Fibroblast of the aortic adventitia (primary cell): ENCODE measurements around the gene TK2. TPM values are rescaled to one million over a fixed set of nuclear protein-coding genes. Genes with fewer than 3 reads are reported as not detected.

Experiments
- DNase-seq: peaks from one replicate; pipeline ENCODE4 v3.0.0-alpha.2; 2010; ENCODE audit warnings: low read depth
- H3K4me3 ChIP-seq: 2 replicates; pipeline ENCODE4 v1.5.1; 2011; ENCODE audit warnings: low read depth, mild to moderate bottlenecking, control low read depth, low read length, moderate library complexity
- CTCF ChIP-seq: IDR thresholded peaks from 2 replicates; pipeline ENCODE4 v1.5.1; 2011; ENCODE audit warnings: mild to moderate bottlenecking, low read length, control low read depth, inconsistent platforms; ENCODE audit not compliant: insufficient read depth
- total RNA-seq: library from RNA; depleted of rRNA; stranded (reverse); fragments of >200 nt; gene quantifications from 2 replicates; pipeline ENCODE4 v1.2.3, GENCODE V29; 2012; ENCODE audit warnings: low replicate concordance

TK2 gene
- total RNA-seq, 1 donor: 58.8 TPM

GRCh38 chr16:66528294-66528693 is 21.6 kb downstream of the TK2 start:
- TF ChIP-seq CTCF: no peak
- H3K4me3 ChIP-seq: no peak overlapping the region
- DNase-seq: no peak

DNA sequence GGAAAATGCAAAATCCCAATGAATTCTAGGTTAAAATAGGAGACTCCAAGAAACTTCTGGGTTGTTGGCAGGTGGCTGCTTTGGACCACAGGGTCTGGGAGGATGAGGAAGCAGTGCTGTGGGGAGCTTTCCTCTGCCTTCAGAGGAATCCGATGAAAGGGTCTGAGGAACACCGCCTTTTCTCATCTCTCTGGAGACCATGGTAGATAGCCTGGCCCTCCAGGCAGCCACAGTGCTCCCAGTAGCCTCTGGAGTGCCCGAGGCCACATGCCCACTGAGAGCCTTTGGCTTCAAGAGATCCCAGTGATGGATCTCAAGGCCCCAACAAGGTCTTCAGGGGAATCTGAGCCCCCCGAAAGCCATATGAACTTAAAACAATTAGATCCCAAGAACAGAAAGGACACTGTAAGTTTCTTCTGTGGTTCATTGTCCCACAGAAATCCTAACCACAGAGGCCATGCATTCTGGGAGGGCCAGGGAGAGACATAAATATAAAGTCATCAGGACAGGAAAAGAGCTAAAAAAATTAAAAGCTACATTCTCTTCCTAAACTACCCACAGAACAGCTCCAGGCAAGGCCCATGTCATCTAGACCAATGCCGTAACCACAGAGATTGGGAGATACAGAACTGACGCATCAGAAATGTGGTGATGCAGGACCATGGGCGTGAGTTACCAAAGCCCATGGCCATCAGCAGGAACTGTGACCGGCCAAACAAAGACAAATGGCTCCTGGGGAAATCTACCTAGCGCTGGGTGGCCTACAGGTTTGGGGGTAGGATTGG is 24.3 kb downstream of the TK2 start:
- TF ChIP-seq CTCF: no peak
- no peak for DNase-seq
- no peak overlapping the region for H3K4me3 ChIP-seq

GRCh38 chr16:66524601-66525164 is 25.2 kb downstream of the TK2 start:
- H3K4me3 ChIP-seq: no peak overlapping the region
- no peak for DNase-seq
- TF ChIP-seq CTCF: no peak

DNA sequence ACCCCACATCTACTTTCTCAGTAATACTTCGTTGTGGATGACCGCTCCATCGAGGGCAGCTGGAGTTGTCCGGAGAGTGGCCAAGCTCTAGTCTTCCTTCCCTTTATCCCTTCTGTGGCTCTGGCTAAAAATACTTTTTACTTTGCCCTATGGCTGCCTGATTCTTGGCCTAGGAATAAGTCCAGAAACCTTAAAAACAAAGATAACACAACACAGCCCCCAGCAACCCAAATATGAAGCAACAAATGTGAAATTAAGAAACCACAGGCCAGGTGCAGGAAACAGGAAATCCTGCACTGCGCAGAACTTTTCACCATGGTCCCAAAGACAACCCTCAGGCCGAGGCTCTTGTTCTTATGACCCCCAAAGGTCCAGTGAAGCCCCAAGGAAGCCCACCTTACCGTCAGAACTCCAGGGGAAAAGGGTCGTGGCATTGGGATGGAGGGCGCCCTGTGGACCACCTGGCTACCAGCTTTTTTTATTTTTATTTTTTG is 26.0 kb downstream of the TK2 start:
- no peak for DNase-seq
- no peak for TF ChIP-seq CTCF
- no peak overlapping the region for H3K4me3 ChIP-seq

- H3K4me3 ChIP-seq: no peak overlapping the region
- no peak for DNase-seq
- TF ChIP-seq CTCF: no peak
Observed at GRCh38 chr16:66522816-66523590, 26.9 kb downstream of the TK2 start.

- TF ChIP-seq CTCF: no peak
- DNase-seq: peak; percentile 27
- no peak overlapping the region for H3K4me3 ChIP-seq
Observed at GRCh38 chr16:66521951-66522771, 27.8 kb downstream of the TK2 start.
